Suppressor macrophage (primary cell): Measurements from ENCODE around the gene CXCL1.
A peak's percentile ranks its signal among the peaks of the same experiment; 100 is the strongest.

Experiments
- DNase-seq, 4 experiments: peaks; one replicate each; pipeline ENCODE4 v3.0.0-alpha.2; 2020 to 2022
- total RNA-seq, 17 experiments: gene quantifications; one replicate each; lab custom pipeline; 2026; ENCODE audit warnings: mixed read lengths in 6 of 17, inconsistent platforms in 3 of 17; lab: John Stamatoyannopoulos, UW

The CXCL1 gene
- 0.92 to 1,166 (median 7.5) reads per million in 17 experiments for total RNA-seq

DNA sequence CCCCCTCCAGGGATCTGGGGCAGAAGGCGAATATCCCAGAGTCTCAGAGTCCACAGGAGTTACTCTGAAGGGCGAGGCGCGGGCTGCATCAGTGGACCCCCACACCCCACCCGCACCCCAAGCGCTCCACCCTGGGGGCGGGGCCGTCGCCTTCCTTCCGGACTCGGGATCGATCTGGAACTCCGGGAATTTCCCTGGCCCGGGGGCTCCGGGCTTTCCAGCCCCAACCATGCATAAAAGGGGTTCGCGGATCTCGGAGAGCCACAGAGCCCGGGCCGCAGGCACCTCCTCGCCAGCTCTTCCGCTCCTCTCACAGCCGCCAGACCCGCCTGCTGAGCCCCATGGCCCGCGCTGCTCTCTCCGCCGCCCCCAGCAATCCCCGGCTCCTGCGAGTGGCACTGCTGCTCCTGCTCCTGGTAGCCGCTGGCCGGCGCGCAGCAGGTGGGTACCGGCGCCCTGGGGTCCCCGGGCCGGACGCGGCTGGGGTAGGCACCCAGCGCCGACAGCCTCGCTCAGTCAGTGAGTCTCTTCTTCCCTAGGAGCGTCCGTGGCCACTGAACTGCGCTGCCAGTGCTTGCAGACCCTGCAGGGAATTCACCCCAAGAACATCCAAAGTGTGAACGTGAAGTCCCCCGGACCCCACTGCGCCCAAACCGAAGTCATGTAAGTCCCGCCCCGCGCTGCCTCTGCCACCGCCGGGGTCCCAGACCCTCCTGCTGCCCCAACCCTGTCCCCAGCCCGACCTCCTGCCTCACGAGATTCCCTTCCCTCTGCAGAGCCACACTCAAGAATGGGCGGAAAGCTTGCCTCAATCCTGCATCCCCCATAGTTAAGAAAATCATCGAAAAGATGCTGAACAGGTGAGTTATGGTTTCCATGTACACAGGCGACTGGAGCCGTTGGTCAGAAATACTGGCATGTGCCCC, at the start of gene CXCL1:
TSS of gene CXCL1 (plus strand) at position 264 of the 926 bp plus-strand sequence. CDS start at position 342, 78 bp downstream.
- peak; percentile 40 to 78 (median 58) for DNase-seq

DNA sequence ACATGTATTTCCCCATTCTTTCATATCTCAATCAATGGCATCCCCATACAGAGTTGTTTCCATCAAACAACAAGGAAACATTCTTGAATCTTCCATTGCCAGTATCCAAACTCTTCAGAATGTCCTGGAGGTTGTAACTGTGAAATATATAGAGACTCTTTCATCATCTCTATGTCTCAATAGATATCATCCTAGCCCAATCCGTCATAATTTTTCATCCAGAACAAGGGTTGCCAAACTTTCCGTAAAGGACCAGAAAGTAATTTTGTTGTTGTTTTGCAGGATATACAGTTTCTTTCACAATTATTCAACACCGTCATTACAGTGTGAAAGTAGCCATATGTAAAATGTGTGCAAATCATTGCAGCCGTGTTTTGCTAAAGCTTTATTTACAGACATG, 47.9 kb upstream of the CXCL1 start:
- DNase-seq = peak in 1 of 4 experiments; percentile 11

- DNase-seq = no peak
Observed at GRCh38 chr4:73822389-73822788, 46.8 kb upstream of the CXCL1 start.

- peak; percentile 52 to 84 (median 66) for DNase-seq
Observed at GRCh38 chr4:73822812-73823504, 46.2 kb upstream of the CXCL1 start.

GRCh38 chr4:73823760-73824159, 45.4 kb upstream of the CXCL1 start:
- DNase-seq = no peak

GRCh38 chr4:73828956-73829355, 40.2 kb upstream of the CXCL1 start:
- DNase-seq = peak; percentile 40 to 77 (median 60)

DNA sequence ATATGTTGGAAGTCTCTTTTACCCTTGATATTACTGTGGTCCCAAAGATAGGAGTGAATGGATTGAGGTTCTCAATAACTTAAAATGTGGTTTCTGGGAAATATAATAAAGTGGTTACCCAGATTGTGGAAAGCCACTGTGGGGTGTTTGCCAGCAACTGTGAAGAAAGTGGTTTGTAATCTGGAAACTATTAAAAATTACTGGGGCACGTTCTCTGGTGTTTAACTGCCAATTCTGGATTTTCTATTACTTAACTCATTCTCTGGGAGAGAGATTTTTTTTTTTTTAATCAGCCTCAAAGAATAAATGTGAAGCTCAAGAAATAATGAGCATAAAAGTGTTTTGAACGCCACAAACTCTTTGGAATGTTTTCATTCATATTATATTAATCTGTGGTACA, 37.6 kb upstream of the CXCL1 start:
- no peak for DNase-seq

DNA sequence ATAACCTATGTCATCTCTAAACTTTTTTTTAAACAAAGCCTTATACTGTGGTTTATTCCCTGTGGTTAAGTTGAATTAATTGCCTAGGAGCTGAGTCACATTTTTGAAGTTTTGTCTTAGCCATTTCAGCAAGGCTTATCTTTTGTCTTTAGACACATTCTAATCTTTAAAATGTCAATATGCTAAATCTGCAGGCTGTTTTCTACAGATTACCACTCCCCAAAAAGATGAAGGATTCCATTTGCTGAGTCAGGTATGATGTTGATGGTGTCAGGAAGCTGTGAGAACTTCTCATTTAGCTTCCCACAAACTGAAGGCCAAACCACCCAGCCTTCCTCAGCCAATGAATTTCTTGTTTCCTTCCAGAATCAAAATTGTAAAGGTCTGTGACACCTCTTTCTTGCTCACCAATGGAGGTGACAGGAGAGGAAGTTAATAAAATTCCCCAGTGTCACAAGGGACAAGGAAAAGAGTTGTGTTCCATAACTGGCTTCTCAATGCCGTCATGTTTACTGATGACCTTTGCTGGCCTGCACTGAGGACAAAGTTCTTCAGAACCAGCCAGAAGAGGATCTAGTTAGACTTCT, 36.4 kb upstream of the CXCL1 start:
- DNase-seq = peak in 1 of 4 experiments; percentile 6

GRCh38 chr4:73836373-73837279, 32.6 kb upstream of the CXCL1 start, which contains the start of gene CXCL6:
TSS of gene CXCL6 (plus strand) at chr4:73836678. CDS start at chr4:73836751, 73 bp downstream.
- peak; percentile 26 to 60 (median 54) for DNase-seq

GRCh38 chr4:73839071-73839470, 30.1 kb upstream of the CXCL1 start:
- DNase-seq = no peak

DNA sequence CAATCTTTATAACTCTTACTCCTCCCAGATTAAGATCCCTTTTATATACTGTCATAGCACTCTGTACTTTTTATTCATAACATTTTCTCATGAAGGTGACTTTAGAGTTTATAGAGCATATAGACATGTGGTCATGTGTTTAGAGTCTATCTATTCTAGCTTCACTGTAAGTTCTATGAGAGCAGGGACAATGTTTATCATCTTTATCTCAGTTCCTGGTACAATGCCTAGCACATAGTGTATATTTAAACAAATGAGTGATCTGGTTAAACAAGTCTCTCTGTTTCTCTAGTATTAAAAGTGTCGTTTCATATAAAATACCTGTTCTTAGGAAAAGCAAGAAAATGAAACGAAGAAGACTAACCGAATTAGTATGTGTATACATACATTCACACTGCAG, 29.5 kb upstream of the CXCL1 start:
- DNase-seq = no peak

DNA sequence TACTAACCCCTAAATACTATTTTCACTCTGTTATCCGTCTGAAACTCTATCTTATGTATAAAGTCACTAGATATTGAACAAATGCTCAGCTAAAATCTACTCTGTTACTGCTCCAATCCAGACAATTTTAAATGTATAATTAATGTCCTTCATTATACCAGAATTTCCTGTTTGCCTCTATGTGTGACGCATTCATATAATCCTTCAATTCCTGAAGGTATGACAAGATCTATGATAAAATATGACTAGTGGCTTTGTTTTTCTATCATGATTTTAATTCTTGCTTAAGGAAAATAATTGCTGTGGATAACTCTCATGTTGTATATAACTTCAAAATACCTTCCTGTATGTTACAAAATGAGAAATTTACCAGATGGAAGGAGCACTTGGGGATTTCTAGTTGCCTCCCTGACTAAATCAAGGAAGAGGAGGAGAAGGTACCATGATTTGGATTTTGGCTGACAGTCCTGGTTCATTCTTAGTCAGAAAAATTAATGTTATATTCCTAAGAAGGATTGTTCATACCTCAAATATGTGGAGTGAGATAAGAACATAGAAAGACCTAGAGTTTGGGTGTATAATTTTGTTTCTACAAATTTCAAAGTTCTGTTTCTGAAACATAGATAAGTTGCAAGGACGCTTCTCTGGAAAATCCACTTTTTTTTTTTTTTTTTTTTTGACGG, 27.8 kb upstream of the CXCL1 start:
- no peak for DNase-seq

GRCh38 chr4:73842696-73843095, 26.5 kb upstream of the CXCL1 start:
- no peak for DNase-seq

DNA sequence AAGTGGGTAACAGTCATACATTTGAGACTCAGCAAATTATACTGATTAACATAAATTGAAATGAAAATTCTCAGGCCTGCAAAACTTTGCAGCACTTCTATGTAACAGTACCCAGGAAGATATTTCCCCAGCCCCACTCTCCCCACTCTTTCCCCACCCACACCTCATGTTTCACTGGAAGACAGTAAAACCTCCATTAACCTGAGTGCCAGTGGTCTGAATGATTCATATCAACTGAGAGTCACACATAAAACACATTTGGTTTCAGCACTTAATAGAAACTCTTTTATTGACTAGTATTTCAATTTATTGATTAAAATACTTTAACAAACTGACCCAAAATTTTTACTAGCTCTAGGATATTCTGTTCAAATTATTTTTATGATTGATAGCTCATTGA, 25.8 kb upstream of the CXCL1 start:
- DNase-seq = no peak

- peak in 3 of 4 experiments; percentile 8 to 67 (median 64) for DNase-seq
Observed at GRCh38 chr4:73844345-73844744, 24.8 kb upstream of the CXCL1 start.

DNA sequence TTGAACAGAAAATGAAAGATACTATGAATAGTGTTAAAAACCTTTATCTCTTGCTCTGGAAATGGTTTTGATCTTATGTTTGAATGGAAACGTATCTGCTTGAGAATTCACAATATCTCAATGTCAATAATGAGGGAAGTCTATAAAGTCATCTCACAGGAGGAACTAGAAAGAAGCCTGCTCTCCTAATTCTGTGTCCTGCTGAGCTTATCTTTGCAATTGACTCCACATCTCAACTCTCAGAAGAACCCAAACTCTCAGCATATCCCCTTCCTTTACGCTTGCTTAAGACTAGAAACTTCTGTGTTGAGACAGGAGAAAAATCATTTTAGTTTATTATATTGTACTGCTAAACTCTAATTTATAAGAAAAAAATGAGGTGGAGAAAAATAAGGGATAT, 24.4 kb upstream of the CXCL1 start:
- DNase-seq = peak in 2 of 4 experiments; percentile 22 to 39

GRCh38 chr4:73847526-73848182, 21.5 kb upstream of the CXCL1 start:
- peak; percentile 53 to 82 (median 72) for DNase-seq

DNA sequence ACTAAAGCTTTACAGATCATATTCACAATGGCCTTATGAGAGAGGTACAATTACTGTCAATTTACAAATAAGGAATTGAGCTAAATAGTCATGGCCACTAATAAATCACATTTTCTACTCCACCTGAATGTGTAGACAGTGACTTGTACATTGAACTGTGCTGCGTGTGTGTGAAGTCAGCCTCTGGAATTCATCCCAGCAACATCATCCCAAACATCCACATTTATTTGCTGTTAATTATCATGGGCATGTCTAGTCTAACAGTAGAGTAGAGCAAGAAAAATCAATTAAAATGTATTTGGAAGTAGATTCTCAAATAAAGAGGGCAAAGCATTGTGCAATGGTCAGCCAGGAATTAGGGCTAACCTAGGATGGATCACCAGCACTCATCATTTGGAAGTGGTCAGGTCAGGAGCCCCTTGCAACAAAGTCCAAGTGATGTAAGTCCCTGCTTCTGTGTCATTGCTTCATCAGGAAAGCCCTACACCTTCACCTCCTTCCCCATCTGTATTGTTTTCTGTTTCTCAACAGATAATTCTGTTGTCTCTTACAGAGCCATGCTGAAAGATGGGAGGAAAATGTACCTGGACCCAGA, 20.9 kb upstream of the CXCL1 start:
- DNase-seq = no peak

DNA sequence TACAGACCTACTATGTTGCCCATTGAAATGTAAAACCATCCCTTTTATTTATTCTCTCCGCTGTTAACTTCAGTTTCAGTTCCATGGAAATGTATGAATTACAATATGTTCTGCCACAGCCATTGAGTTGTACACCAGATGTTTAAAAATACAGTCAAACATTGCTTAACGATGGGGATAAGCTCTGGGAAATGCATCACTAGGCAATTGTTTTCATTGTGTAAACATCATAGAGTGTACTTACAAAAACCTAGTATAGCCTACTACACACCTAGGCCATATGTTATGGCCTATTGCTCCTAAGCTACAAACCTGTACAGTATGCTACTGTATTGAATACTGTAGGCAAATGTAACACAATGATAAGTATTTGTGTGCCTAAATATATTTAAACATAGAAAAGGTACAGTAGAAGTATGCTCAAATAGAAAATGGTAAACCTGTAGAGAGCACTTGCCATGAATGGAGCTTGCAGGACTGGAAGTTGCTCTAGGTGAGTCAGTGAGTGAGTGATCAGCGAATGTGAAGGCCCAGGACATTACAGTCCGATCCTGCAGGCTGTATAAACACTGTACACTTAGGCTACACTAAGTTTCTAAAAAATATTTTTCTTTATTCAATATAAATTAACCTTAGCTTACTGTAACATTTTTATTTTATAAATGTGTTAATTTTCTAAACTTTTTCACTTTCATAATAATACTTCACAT, 18.8 kb upstream of the CXCL1 start:
- DNase-seq = no peak

DNA sequence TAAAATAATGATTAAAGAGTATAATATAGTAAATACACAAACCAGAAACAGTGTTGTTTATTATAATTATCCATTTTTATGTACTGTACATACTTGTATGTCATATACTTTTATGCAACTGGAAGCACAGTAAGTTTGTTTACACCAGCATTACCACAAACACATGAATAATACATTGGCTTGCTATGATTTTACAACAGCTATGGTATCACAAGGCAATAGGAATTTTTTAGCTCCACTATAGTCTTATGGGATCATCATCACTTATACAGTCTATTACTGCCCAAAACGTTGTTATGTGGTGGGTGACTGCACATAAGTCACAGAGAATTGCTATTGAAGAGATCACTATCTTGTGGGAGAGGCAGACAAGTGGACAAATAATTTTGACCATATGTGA, 17.9 kb upstream of the CXCL1 start:
- DNase-seq = no peak
